Fibroblast of skin of scalp (primary cell): ENCODE measurements around the gene PSMD4.

Experiments
- DNase-seq: peaks from one replicate; pipeline ENCODE4 v3.0.0-alpha.2; 2013

Gene PSMD4

GRCh38 chr1:151309811-151310323, 55.3 kb downstream of the PSMD4 start:
- peak; percentile 45 for DNase-seq

- no peak for DNase-seq
Observed at GRCh38 chr1:151311011-151311410, 56.5 kb downstream of the PSMD4 start.

GRCh38 chr1:151311589-151312331, 57.2 kb downstream of the PSMD4 start:
- DNase-seq, result peak; percentile 99

- peak; percentile 60 for DNase-seq
Observed at GRCh38 chr1:151312411-151312810, 57.9 kb downstream of the PSMD4 start.

GRCh38 chr1:151312826-151313225, 58.3 kb downstream of the PSMD4 start:
- DNase-seq, result no peak

- DNase-seq, result no peak
Observed at GRCh38 chr1:151313501-151313900, 59.0 kb downstream of the PSMD4 start.

GRCh38 chr1:151314137-151314875, 59.8 kb downstream of the PSMD4 start:
- peak; percentile 88 for DNase-seq

- no peak for DNase-seq
Observed at GRCh38 chr1:151315565-151316235, 61.2 kb downstream of the PSMD4 start.
